ENCODE data around the gene MRPS18A. TPM values are rescaled to one million over a fixed set of nuclear protein-coding genes. Genes with fewer than 3 reads are reported as not detected.

Gene MRPS18A
- total RNA-seq, 120 experiments from 2014 or later = 19.1 to 45.5 (median 32.6) TPM

Other genes with a start within 250 kb of the MRPS18A start
- 10 to 100 TPM in 8 of 120 experiments, 1 to 10 TPM in 112; 1.9 to 12.6 (median 6.0) TPM for gene DLK2, start 232.2 kb downstream of the MRPS18A start, total RNA-seq
- 100 to 1,000 TPM in 3 of 120 experiments, 10 to 100 TPM in 117; 21.7 to 124 (median 47.1) TPM for gene TJAP1, start 210.2 kb downstream of the MRPS18A start, total RNA-seq
- 10 to 100 TPM in 99 of 120 experiments, 1 to 10 TPM in 21; 3.9 to 21.4 (median 12.9) TPM for gene LRRC73, start 177.4 kb downstream of the MRPS18A start, total RNA-seq
- 10 to 100 TPM; 57.9 to 94.9 (median 76.6) TPM for gene YIPF3, start 170.9 kb downstream of the MRPS18A start, total RNA-seq
- 10 to 100 TPM; 13.6 to 34.4 (median 23.6) TPM for gene POLR1C, start 170.7 kb downstream of the MRPS18A start, total RNA-seq
- gene XPO5, start 111.8 kb downstream of the MRPS18A start, total RNA-seq = 10 to 100 TPM; 25.5 to 71.5 (median 43.3) TPM
- 10 to 100 TPM in 90 of 120 experiments, 1 to 10 TPM in 30; 6.2 to 24.4 (median 11.6) TPM for gene POLH, start 111.6 kb downstream of the MRPS18A start, total RNA-seq
- gene GTPBP2, start 58.5 kb downstream of the MRPS18A start, total RNA-seq = 10 to 100 TPM; 26.4 to 55.6 (median 40.4) TPM
- 10 to 100 TPM; 10.4 to 32.4 (median 21.9) TPM for gene MAD2L1BP, start 52.0 kb downstream of the MRPS18A start, total RNA-seq
- 1 to 10 TPM in 7 of 120 experiments, under 1 TPM in 101, not detected in 12; 0.18 to 1.5 (median 0.52) TPM for gene RSPH9, start 42.8 kb downstream of the MRPS18A start, total RNA-seq
- 100 to 1,000 TPM in 20 of 120 experiments, 10 to 100 TPM in 100; 19.7 to 440 (median 56.8) TPM for gene VEGFA, start 82.4 kb upstream of the MRPS18A start, total RNA-seq

Measured in dorsolateral prefrontal cortex (tissue), 118 donors.